Gastrocnemius medialis (tissue), 4 donors: ENCODE data around the gene SPDYE17.
"Not testable (repeated sequence)": the region's sequence is repeated elsewhere in the genome, so short reads cannot be mapped to it uniquely, and the experiment has no call there.

Experiments used
- CTCF ChIP-seq, 5 experiments: fragments of 450-650 bp in 3 of 5; fragments of 200-600 bp in 2 of 5; sonication (generic) in 2 of 5; IDR thresholded peaks in 4 of 5; conservative IDR thresholded peaks in 1 of 5; 1 replicate in 4 of 5; 2 replicates in 1 of 5; pipeline ENCODE4 v1.5.1; 2016 to 2019; ENCODE audit warnings: antibody characterized with exemption in 5 of 5, mild to moderate bottlenecking in 3 of 5, moderate library complexity in 3 of 5
- POLR2A ChIP-seq, 2 donors: fragments of 450-650 bp; IDR thresholded peaks; one replicate each; pipeline ENCODE4 v1.6.1; 2017; ENCODE audit warnings: antibody characterized with exemption in 2 of 2, mild to moderate bottlenecking in 2 of 2, moderate library complexity in 2 of 2

- TF ChIP-seq CTCF (IDR thresholded peaks at IDR 0.05 in 4 of 5, conservative IDR thresholded peaks at IDR 0.05 in 1 of 5); POLR2A (IDR thresholded peaks at IDR 0.05): not testable (repeated sequence)
Measured at GRCh38 chr7:77008000-77008399, 24.2 kb downstream of the SPDYE17 start.
